HEK293 (cell line): ENCODE results near the gene NCF2.

Experiments used
- CTCF ChIA-PET: fragments of 350-600 bp; formaldehyde crosslinking; extraction: SDS; loops from one replicate; lab custom pipeline; 2021; ENCODE audit warnings: antibody characterized with exemption; lab: Yijun Ruan, JAX
- POLR2A ChIA-PET: fragments of 300-600 bp; formaldehyde crosslinking; extraction: SDS; loops from one replicate; lab custom pipeline; 2020; ENCODE audit warnings: antibody characterized with exemption, inconsistent platforms; lab: Yijun Ruan, JAX
- H3K27ac ChIP-seq: fragments of 200-500 bp; sonication (Bioruptor generic); 2 replicates; pipeline ENCODE4 v1.5.1; 2014; ENCODE audit warnings: low read depth, low read length, control low read depth, inconsistent platforms; ENCODE audit errors: extremely low read depth
- H3K36me3 ChIP-seq, 2 experiments: fragments of 200-500 bp in 1 of 2; sonication (Bioruptor generic) in 1 of 2; 1 replicate in 1 of 2; 2 replicates in 1 of 2; pipeline ENCODE4 v1.5.1; 2014 to 2017; ENCODE audit warnings: inconsistent platforms in 2 of 2, low read length in 2 of 2; ENCODE audit not compliant: control insufficient read depth in 2 of 2, insufficient read depth in 1 of 2
- H3K4me1 ChIP-seq: fragments of 200-500 bp; sonication (Bioruptor generic); 2 replicates; pipeline ENCODE4 v1.5.1; 2014; ENCODE audit warnings: mild to moderate bottlenecking, low read length, inconsistent platforms; ENCODE audit not compliant: control insufficient read depth, insufficient read depth
- H3K4me3 ChIP-seq: 2 replicates; pipeline ENCODE4 v1.5.1; 2011; ENCODE audit warnings: low read depth, mild to moderate bottlenecking, control low read depth, low read length, moderate library complexity
- H3K9me3 ChIP-seq: fragments of 200-500 bp; sonication (Bioruptor generic); 2 replicates; pipeline ENCODE4 v1.5.1; 2014; ENCODE audit warnings: low read depth, low read length, inconsistent platforms; ENCODE audit not compliant: control insufficient read depth, insufficient read depth
- GLIS1 ChIP-seq: fragments of 450-650 bp; formaldehyde crosslinking; IDR thresholded peaks from 2 replicates; pipeline ENCODE4 v1.5.1; 2016; ENCODE audit warnings: missing biosample characterization, missing genetic modification characterization
- HOXC10 ChIP-seq: sonication (generic); formaldehyde crosslinking; IDR thresholded peaks from 2 replicates; pipeline ENCODE4 v1.8.1; 2023; ENCODE audit warnings: mild to moderate bottlenecking, missing genetic modification reagents
- IKZF3 ChIP-seq: fragments of 450-650 bp; IDR thresholded peaks from 2 replicates; pipeline ENCODE4 v1.5.0; 2018; ENCODE audit warnings: missing biosample characterization, mild to moderate bottlenecking, missing genetic modification characterization, moderate library complexity
- KLF1 ChIP-seq: fragments of 450-650 bp; formaldehyde crosslinking; IDR thresholded peaks from 2 replicates; pipeline ENCODE4 v1.5.1; 2016; ENCODE audit warnings: missing biosample characterization, missing genetic modification characterization
- REPIN1 ChIP-seq: fragments of 450-650 bp; formaldehyde crosslinking; IDR thresholded peaks from 2 replicates; pipeline ENCODE4 v1.5.1; 2017; ENCODE audit warnings: missing biosample characterization, missing genetic modification characterization, low read depth
- SCRT1 ChIP-seq: fragments of 450-650 bp; formaldehyde crosslinking; IDR thresholded peaks from 2 replicates; pipeline ENCODE4 v1.5.1; 2016; ENCODE audit warnings: missing biosample characterization, missing genetic modification characterization, borderline replicate concordance
- SCRT2 ChIP-seq: fragments of 450-650 bp; formaldehyde crosslinking; IDR thresholded peaks from 2 replicates; pipeline ENCODE4 v1.5.1; 2016; ENCODE audit warnings: missing biosample characterization, missing genetic modification characterization
- SP7 ChIP-seq: fragments of 450-650 bp; formaldehyde crosslinking; IDR thresholded peaks from 2 replicates; pipeline ENCODE4 v1.5.1; 2016; ENCODE audit warnings: missing biosample characterization, missing genetic modification characterization
- TCF7L2 ChIP-seq: IDR thresholded peaks from 2 replicates; pipeline ENCODE4 v1.6.1; 2011; ENCODE audit warnings: low read depth, mild to moderate bottlenecking, inconsistent platforms, low read length, moderate library complexity, borderline replicate concordance
- ZBTB20 ChIP-seq: fragments of 450-650 bp; formaldehyde crosslinking; IDR thresholded peaks from 2 replicates; pipeline ENCODE4 v1.5.1; 2016; ENCODE audit warnings: missing biosample characterization, missing genetic modification characterization
- ZBTB21 ChIP-seq: fragments of 450-650 bp; formaldehyde crosslinking; IDR thresholded peaks from 2 replicates; pipeline ENCODE4 v1.5.1; 2017; ENCODE audit warnings: missing biosample characterization, missing genetic modification characterization
- ZFP37 ChIP-seq: fragments of 450-650 bp; formaldehyde crosslinking; IDR thresholded peaks from 2 replicates; pipeline ENCODE4 v1.5.1; 2016; ENCODE audit warnings: missing biosample characterization, missing genetic modification characterization
- ZIC2 ChIP-seq: fragments of 450-650 bp; formaldehyde crosslinking; IDR thresholded peaks from 2 replicates; pipeline ENCODE4 v1.5.1; 2016; ENCODE audit warnings: missing biosample characterization, missing genetic modification characterization
- ZNF121 ChIP-seq: fragments of 450-650 bp; formaldehyde crosslinking; IDR thresholded peaks from 2 replicates; pipeline ENCODE4 v1.5.1; 2016; ENCODE audit warnings: missing biosample characterization, missing genetic modification characterization
- ZNF133 ChIP-seq: fragments of 450-650 bp; formaldehyde crosslinking; IDR thresholded peaks from 2 replicates; pipeline ENCODE4 v1.5.1; 2016; ENCODE audit warnings: missing biosample characterization, missing genetic modification characterization
- ZNF140 ChIP-seq: fragments of 450-650 bp; formaldehyde crosslinking; IDR thresholded peaks from 2 replicates; pipeline ENCODE4 v1.5.1; 2016; ENCODE audit warnings: missing biosample characterization, missing genetic modification characterization
- ZNF157 ChIP-seq: fragments of 450-650 bp; formaldehyde crosslinking; IDR thresholded peaks from 2 replicates; pipeline ENCODE4 v1.5.1; 2016; ENCODE audit warnings: missing biosample characterization, missing genetic modification characterization
- ZNF175 ChIP-seq: fragments of 450-650 bp; formaldehyde crosslinking; IDR thresholded peaks from 2 replicates; pipeline ENCODE4 v1.5.1; 2016; ENCODE audit warnings: missing biosample characterization, missing genetic modification characterization
- ZNF24 ChIP-seq: fragments of 450-650 bp; formaldehyde crosslinking; IDR thresholded peaks from 2 replicates; pipeline ENCODE4 v1.5.1; 2016; ENCODE audit warnings: missing biosample characterization, missing genetic modification characterization
- ZNF292 ChIP-seq: fragments of 450-650 bp; formaldehyde crosslinking; IDR thresholded peaks from 2 replicates; pipeline ENCODE4 v1.5.1; 2016; ENCODE audit warnings: low read depth, missing biosample characterization, missing genetic modification characterization, borderline replicate concordance
- ZNF335 ChIP-seq: fragments of 450-650 bp; formaldehyde crosslinking; conservative IDR thresholded peaks from 2 replicates; pipeline ENCODE4 v1.5.1; 2016; ENCODE audit warnings: missing biosample characterization, missing genetic modification characterization
- ZNF341 ChIP-seq: fragments of 450-650 bp; formaldehyde crosslinking; IDR thresholded peaks from 2 replicates; pipeline ENCODE4; 2016; ENCODE audit warnings: low read depth, missing biosample characterization, missing genetic modification characterization
- ZNF394 ChIP-seq: fragments of 450-650 bp; formaldehyde crosslinking; IDR thresholded peaks from 2 replicates; pipeline ENCODE4 v1.5.1; 2016; ENCODE audit warnings: missing biosample characterization, missing genetic modification characterization, mild to moderate bottlenecking, moderate library complexity, borderline replicate concordance
- ZNF426 ChIP-seq: fragments of 450-650 bp; formaldehyde crosslinking; IDR thresholded peaks from 2 replicates; pipeline ENCODE4 v1.5.1; 2017; ENCODE audit warnings: missing biosample characterization, missing genetic modification characterization, mild to moderate bottlenecking, inconsistent platforms, moderate library complexity
- ZNF530 ChIP-seq: fragments of 450-650 bp; formaldehyde crosslinking; IDR thresholded peaks from 2 replicates; pipeline ENCODE4 v1.5.1; 2016; ENCODE audit warnings: low read depth, missing biosample characterization, missing genetic modification characterization
- ZNF544 ChIP-seq: fragments of 450-650 bp; formaldehyde crosslinking; IDR thresholded peaks from 2 replicates; pipeline ENCODE4 v1.5.0; 2017; ENCODE audit warnings: missing biosample characterization, missing genetic modification characterization
- ZNF785 ChIP-seq: fragments of 450-650 bp; formaldehyde crosslinking; IDR thresholded peaks from 2 replicates; pipeline ENCODE4 v1.5.1; 2016; ENCODE audit warnings: missing biosample characterization, missing genetic modification characterization
- ZNF843 ChIP-seq: fragments of 450-650 bp; formaldehyde crosslinking; IDR thresholded peaks from 2 replicates; pipeline ENCODE4 v1.5.1; 2016; ENCODE audit warnings: missing biosample characterization, missing genetic modification characterization
- TF ChIP-seq, protein P1 (sequence below): fragments of 450-650 bp; formaldehyde crosslinking; optimal IDR thresholded peaks from 2 replicates; pipeline ENCODE3; 2016; ENCODE audit warnings: missing biosample characterization, mild to moderate bottlenecking, missing genetic modification characterization
- TF ChIP-seq, protein P2 (sequence below): fragments of 450-650 bp; formaldehyde crosslinking; IDR thresholded peaks from 2 replicates; pipeline ENCODE4 v1.5.1; 2016; ENCODE audit warnings: missing biosample characterization, missing genetic modification characterization
- TF ChIP-seq, protein P3 (sequence below): fragments of 450-650 bp; formaldehyde crosslinking; IDR thresholded peaks from 2 replicates; pipeline ENCODE4 v1.5.1; 2016; ENCODE audit warnings: missing biosample characterization, missing genetic modification characterization
- TF ChIP-seq, protein P4 (sequence below): fragments of 450-650 bp; formaldehyde crosslinking; IDR thresholded peaks from 2 replicates; pipeline ENCODE4 v1.5.1; 2017; ENCODE audit warnings: missing biosample characterization, mild to moderate bottlenecking, missing genetic modification characterization, moderate library complexity

NCF2 gene

DNA sequence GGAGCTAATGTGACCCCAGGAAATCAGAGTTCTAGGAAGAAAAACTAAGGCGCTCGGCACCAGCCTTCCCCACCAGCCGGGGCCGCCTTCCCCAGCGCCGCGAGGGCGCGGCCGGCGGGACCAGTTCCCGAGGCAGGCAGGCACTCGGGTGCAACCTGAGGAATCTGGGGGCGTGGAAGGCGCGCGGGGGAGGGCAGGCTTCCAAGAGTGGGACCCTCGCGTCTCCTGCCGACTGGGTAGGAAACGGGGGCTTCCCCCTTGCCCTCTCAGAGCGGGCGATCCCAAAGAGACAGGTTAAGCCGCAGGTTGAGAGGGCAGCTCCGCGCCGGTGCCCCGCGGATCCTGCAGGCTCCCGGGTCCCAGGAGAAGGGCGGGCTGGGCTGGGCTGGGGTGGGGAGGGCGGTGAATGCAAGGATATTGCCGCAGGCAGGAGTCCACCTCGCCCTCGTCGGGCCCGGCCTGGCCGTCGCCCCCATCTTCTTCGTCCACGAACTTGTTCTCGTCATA, 44.9 kb upstream of the NCF2 start:
- H3K36me3 ChIP-seq = peaks cover 1 to 12% of the 10 kb centered on the region in 2 experiments; a peak in 2 of 3 replicates
- peaks cover 14% of the 10 kb centered on the region; the same call in 1 of the 2 replicates for H3K4me1 ChIP-seq
- H3K4me3 ChIP-seq = peak overlapping the region; percentile 86
- ChIA-PET CTCF (interaction anchor here (0.7 to 1.6 kb wide), 2 partner anchors 19 to 510 kb away, joined by 3 to 4 read pairs; no protein-coding TSS in a partner anchor), POLR2A (interaction anchor here (0.6 to 1.5 kb wide), 3 partner anchors 416 to 1427 kb away, joined by 3 to 4 read pairs (median 4); partner anchors contain the start of gene TSEN15)
- H3K9me3 ChIP-seq = no peaks in the 10 kb centered on the region
- peak overlapping the region; percentile 59 for H3K27ac ChIP-seq
- TF ChIP-seq ZNF121 (no peak), ZNF843 (tag by site-specific recombination) (0 out of 2 replicates have a peak, but pooled peaks have one; percentile 40), HOXC10 (CRISPR knock-in tag) (no peak), SCRT1 (tag by site-specific recombination) (peak; percentile 54; the same call in 1 of the 2 replicates), ZIC2 (tag by site-specific recombination) (no peak), SCRT2 (tag by site-specific recombination) (peak; percentile 95), ZFP37 (tag by site-specific recombination) (peak; percentile 72; the same call in 1 of the 2 replicates), ZNF292 (tag by site-specific recombination) (no peak), ZNF785 (tag by site-specific recombination) (no peak), KLF1 (tag by site-specific recombination) (peak; percentile 77), ZNF394 (0 out of 2 replicates have a peak, but pooled peaks have one; percentile 14), ZNF140 (tag by site-specific recombination) (no peak), TCF7L2 (no peak), IKZF3 (tag by site-specific recombination) (no peak), ZNF133 (tag by site-specific recombination) (no peak), ZNF544 (no peak), ZNF175 (tag by site-specific recombination) (no peak), SP7 (no peak), ZNF530 (no peak), ZBTB21 (tag by site-specific recombination) (0 out of 2 replicates have a peak, but pooled peaks have one; percentile 15), ZNF426 (no peak), ZNF157 (tag by site-specific recombination) (no peak), ZNF24 (tag by site-specific recombination) (no peak), GLIS1 (no peak), ZNF335 (peak; percentile 85), ZNF341 (tag by site-specific recombination) (no peak), ZBTB20 (tag by site-specific recombination) (peak; percentile 90), REPIN1 (no peak; the same call in 1 of the 2 replicates)
- TF ChIP-seq, protein P1, sequence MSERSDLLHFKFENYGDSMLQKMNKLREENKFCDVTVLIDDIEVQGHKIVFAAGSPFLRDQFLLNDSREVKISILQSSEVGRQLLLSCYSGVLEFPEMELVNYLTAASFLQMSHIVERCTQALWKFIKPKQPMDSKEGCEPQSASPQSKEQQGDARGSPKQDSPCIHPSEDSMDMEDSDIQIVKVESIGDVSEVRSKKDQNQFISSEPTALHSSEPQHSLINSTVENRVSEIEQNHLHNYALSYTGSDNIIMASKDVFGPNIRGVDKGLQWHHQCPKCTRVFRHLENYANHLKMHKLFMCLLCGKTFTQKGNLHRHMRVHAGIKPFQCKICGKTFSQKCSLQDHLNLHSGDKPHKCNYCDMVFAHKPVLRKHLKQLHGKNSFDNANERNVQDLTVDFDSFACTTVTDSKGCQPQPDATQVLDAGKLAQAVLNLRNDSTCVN (tag by site-specific recombination) = peak; percentile 70
- TF ChIP-seq, protein P2, sequence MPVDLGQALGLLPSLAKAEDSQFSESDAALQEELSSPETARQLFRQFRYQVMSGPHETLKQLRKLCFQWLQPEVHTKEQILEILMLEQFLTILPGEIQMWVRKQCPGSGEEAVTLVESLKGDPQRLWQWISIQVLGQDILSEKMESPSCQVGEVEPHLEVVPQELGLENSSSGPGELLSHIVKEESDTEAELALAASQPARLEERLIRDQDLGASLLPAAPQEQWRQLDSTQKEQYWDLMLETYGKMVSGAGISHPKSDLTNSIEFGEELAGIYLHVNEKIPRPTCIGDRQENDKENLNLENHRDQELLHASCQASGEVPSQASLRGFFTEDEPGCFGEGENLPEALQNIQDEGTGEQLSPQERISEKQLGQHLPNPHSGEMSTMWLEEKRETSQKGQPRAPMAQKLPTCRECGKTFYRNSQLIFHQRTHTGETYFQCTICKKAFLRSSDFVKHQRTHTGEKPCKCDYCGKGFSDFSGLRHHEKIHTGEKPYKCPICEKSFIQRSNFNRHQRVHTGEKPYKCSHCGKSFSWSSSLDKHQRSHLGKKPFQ (tag by site-specific recombination) = no peak
- TF ChIP-seq, protein P3, sequence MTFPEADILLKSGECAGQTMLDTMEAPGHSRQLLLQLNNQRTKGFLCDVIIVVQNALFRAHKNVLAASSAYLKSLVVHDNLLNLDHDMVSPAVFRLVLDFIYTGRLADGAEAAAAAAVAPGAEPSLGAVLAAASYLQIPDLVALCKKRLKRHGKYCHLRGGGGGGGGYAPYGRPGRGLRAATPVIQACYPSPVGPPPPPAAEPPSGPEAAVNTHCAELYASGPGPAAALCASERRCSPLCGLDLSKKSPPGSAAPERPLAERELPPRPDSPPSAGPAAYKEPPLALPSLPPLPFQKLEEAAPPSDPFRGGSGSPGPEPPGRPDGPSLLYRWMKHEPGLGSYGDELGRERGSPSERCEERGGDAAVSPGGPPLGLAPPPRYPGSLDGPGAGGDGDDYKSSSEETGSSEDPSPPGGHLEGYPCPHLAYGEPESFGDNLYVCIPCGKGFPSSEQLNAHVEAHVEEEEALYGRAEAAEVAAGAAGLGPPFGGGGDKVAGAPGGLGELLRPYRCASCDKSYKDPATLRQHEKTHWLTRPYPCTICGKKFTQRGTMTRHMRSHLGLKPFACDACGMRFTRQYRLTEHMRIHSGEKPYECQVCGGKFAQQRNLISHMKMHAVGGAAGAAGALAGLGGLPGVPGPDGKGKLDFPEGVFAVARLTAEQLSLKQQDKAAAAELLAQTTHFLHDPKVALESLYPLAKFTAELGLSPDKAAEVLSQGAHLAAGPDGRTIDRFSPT (tag by site-specific recombination) = 0 out of 2 replicates have a peak, but pooled peaks have one; percentile 40
- TF ChIP-seq, protein P4, sequence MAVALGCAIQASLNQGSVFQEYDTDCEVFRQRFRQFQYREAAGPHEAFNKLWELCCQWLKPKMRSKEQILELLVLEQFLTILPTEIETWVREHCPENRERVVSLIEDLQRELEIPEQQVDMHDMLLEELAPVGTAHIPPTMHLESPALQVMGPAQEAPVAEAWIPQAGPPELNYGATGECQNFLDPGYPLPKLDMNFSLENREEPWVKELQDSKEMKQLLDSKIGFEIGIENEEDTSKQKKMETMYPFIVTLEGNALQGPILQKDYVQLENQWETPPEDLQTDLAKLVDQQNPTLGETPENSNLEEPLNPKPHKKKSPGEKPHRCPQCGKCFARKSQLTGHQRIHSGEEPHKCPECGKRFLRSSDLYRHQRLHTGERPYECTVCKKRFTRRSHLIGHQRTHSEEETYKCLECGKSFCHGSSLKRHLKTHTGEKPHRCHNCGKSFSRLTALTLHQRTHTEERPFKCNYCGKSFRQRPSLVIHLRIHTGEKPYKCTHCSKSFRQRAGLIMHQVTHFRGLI (tag by site-specific recombination) = 0 out of 2 replicates have a peak, but pooled peaks have one; percentile 30
